HCT116 (cell line): ENCODE data around the gene PHOX2A. TPM values are rescaled to one million over a fixed set of nuclear protein-coding genes. Genes with fewer than 3 reads are reported as not detected.

Experiments used
- ATAC-seq: fragments of 200-7000 bp; cut with Tn5 transposase; 2 replicates; pipeline ENCODE4 v1.9.1; 2020; ENCODE audit warnings: mild to moderate bottlenecking, moderate library complexity
- BruUV-seq: library from RNA; stranded (reverse); fragments of 400-500 nt; replicated peaks from 2 replicates; lab custom pipeline; 2021; lab: Mats Ljungman, UMichigan
- CTCF ChIA-PET: fragments of 300-600 bp; sonication (Branson Sonifier 250); formaldehyde crosslinking; loops from one replicate; lab custom pipeline; 2021; ENCODE audit warnings: antibody characterized with exemption; lab: Charles Lee
- POLR2A ChIA-PET: fragments of 300-600, 350-600 bp; sonication (Branson Sonifier 250); formaldehyde crosslinking; loops from one replicate; lab custom pipeline; 2021; ENCODE audit warnings: antibody characterized with exemption; lab: Charles Lee
- RAD21 ChIA-PET, 2 experiments: fragments of 300-600 bp; sonication (Branson Sonifier 250); formaldehyde crosslinking; loops; one replicate each; lab custom pipeline; 2023; ENCODE audit warnings: low total read pairs in 2 of 2; ENCODE audit not compliant: uncharacterized antibody in 2 of 2, unreplicated experiment in 2 of 2, low non-redundant PET in 1 of 2; lab: Charles Lee
- DNase-seq: peaks from one replicate; pipeline ENCODE4 v3.0.0-alpha.2; 2010; ENCODE audit warnings: low read depth, low spot score
- H2AFZ ChIP-seq: fragments of 200-600 bp; shearing (Covaris generic), sonication (generic); 2 replicates; pipeline ENCODE4 v1.6.1; 2017; ENCODE audit warnings: low read depth, mixed run types, mixed read lengths, antibody characterized with exemption, low read length; ENCODE audit not compliant: poor library complexity, severe bottlenecking
- H3K27ac ChIP-seq: 2 replicates; pipeline ENCODE4 v1.5.1; 2012; ENCODE audit warnings: low read depth, low read length
- H3K27me3 ChIP-seq: fragments of 200-600 bp; sonication (generic); 2 replicates; pipeline ENCODE4 v1.6.1; 2016; ENCODE audit warnings: mixed run types, low read length, mixed read lengths; ENCODE audit not compliant: insufficient read depth
- H3K36me3 ChIP-seq, 2 experiments: fragments of 200-500 bp in 1 of 2; fragments of 200-600 bp in 1 of 2; sonication (Bioruptor generic) in 1 of 2; sonication (generic) in 1 of 2; 2 replicates each; pipeline versions ENCODE4 v1.5.1 to v1.6.1; 2014 to 2016; ENCODE audit warnings: low read length in 2 of 2, inconsistent platforms in 1 of 2, mixed read lengths in 1 of 2, mixed run types in 1 of 2; ENCODE audit not compliant: insufficient read depth in 2 of 2, control insufficient read depth in 1 of 2
- H3K4me1 ChIP-seq, 2 experiments: fragments of 200-600 bp in 1 of 2; sonication (generic) in 1 of 2; 2 replicates each; pipeline versions ENCODE4 v1.5.1 to v1.6.1; 2012 to 2017; ENCODE audit warnings: low read length in 2 of 2, inconsistent platforms in 1 of 2, mild to moderate bottlenecking in 1 of 2, mixed read lengths in 1 of 2, mixed run types in 1 of 2, moderate library complexity in 1 of 2; ENCODE audit not compliant: insufficient read depth in 2 of 2, control insufficient read depth in 1 of 2
- H3K4me2 ChIP-seq: fragments of 200-600 bp; sonication (generic); 2 replicates; pipeline ENCODE4 v1.6.1; 2017; ENCODE audit warnings: mixed run types, low read length, mixed read lengths
- H3K4me3 ChIP-seq, 2 experiments: fragments of 200-600 bp in 1 of 2; sonication (generic) in 1 of 2; replicated peaks in 1 of 2; 2 replicates each; pipeline ENCODE4 v1.5.1; 2011 to 2016; ENCODE audit warnings: low read length in 2 of 2, control low read depth in 1 of 2, low read depth in 1 of 2, mild to moderate bottlenecking in 1 of 2, mixed read lengths in 1 of 2, mixed run types in 1 of 2
- H3K79me2 ChIP-seq: fragments of 200-600 bp; sonication (generic); 2 replicates; pipeline ENCODE4 v1.6.1; 2017; ENCODE audit warnings: mild to moderate bottlenecking, mixed run types, low read length, moderate library complexity, mixed read lengths; ENCODE audit not compliant: insufficient read depth
- H3K9ac ChIP-seq: fragments of 200-600 bp; sonication (generic); 2 replicates; pipeline ENCODE4 v1.6.1; 2016; ENCODE audit warnings: low read length, mixed read lengths
- H3K9me2 ChIP-seq: fragments of 200-600 bp; sonication (generic), shearing (Covaris generic); 2 replicates; pipeline ENCODE4 v1.6.1; 2017; ENCODE audit warnings: mixed run types, mild to moderate bottlenecking, moderate library complexity; ENCODE audit not compliant: insufficient read depth
- H3K9me3 ChIP-seq, 2 experiments: fragments of 200-500 bp in 1 of 2; fragments of 200-600 bp in 1 of 2; sonication (Bioruptor generic) in 1 of 2; sonication (generic) in 1 of 2; 2 replicates each; pipeline ENCODE4 v1.6.1; 2014 to 2017; ENCODE audit warnings: low read length in 2 of 2, mixed read lengths in 2 of 2, inconsistent platforms in 1 of 2, low read depth in 1 of 2, mild to moderate bottlenecking in 1 of 2, mixed run types in 1 of 2, moderate library complexity in 1 of 2; ENCODE audit not compliant: control insufficient read depth in 1 of 2, insufficient read depth in 1 of 2
- H4K20me1 ChIP-seq: fragments of 200-600 bp; sonication (generic), shearing (Covaris generic); 2 replicates; pipeline ENCODE4 v1.6.1; 2017; ENCODE audit warnings: mixed run types, mild to moderate bottlenecking, moderate library complexity; ENCODE audit not compliant: insufficient read depth
- CEBPB ChIP-seq: IDR thresholded peaks from 2 replicates; pipeline ENCODE4 v1.6.1; 2012; ENCODE audit warnings: low read depth
- EGR1 ChIP-seq: IDR thresholded peaks from 2 replicates; pipeline ENCODE4 v1.6.1; 2012; ENCODE audit warnings: low read depth
- REST ChIP-seq: IDR thresholded peaks from 2 replicates; pipeline ENCODE4 v1.6.1; 2012; ENCODE audit warnings: low read depth
- TCF7L2 ChIP-seq: IDR thresholded peaks from 2 replicates; pipeline ENCODE4 v1.7.0; 2011; ENCODE audit warnings: borderline replicate concordance, inconsistent platforms; ENCODE audit not compliant: insufficient read depth, insufficient read length; ENCODE audit errors: extremely low read depth
- intact Hi-C: fragments of 100-400 bp; cut with micrococcal nuclease; formaldehyde crosslinking; loops from 2 replicates; pipeline ENCODE4 v1.10.0; 2022
- total RNA-seq: library from RNA; stranded (reverse); gene quantifications from one replicate; pipeline ENCODE4 v1.2.1, GENCODE V29; 2021; ENCODE audit not compliant: unreplicated experiment
- TF ChIP-seq, protein P1 (sequence below): IDR thresholded peaks from 2 replicates; pipeline ENCODE4 v1.6.1; 2011; ENCODE audit warnings: mild to moderate bottlenecking, low read length, moderate library complexity; ENCODE audit not compliant: insufficient replicate concordance; ENCODE audit errors: extremely low read depth

The PHOX2A gene
- total RNA-seq, 1 experiment from 2014 or later, result not detected

DNA sequence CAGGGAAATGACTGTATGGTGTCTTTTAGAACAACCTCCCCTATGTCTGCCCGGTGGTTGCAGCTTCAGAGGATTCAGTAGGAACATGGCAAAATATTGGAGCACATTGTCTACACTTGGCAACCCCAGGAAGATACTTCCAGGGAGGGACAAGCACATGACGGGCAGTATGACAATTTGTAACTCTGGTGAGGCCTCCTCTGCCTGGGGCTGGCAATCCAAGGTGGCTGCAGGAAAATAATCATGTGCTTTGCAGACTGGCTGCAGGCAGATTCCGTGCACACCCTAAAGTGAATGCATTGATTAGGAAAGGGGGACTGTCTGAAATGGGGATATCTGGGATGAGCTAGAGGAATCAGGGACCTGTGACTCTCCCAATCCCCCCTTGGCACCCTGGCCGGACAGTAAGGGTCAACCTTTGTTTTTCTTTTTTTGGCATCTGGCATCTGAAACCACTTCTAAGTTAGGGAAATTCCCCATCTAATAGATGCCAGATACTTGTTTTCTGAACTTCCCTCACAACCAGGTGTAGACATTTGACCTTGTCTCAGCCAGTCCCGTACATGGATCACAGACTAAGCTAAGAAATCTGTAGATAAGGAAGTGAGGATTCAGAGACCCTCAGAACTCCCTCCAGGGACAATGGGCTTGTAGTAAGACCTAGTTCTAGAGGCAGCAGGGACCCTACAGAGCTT is 10.5 kb upstream of the PHOX2A start:
- RAD21 ChIA-PET, result no interaction called here
- POLR2A ChIA-PET, result no interaction called here
- no peaks in the 10 kb centered on the region for H3K36me3 ChIP-seq
- H2AFZ ChIP-seq, result no peak overlapping the region
- H3K4me2 ChIP-seq, result no peak overlapping the region
- no peak for TF ChIP-seq TCF7L2
- TF ChIP-seq REST, result no peak
- no peak for TF ChIP-seq CEBPB
- TF ChIP-seq EGR1, result no peak
- TF ChIP-seq, protein P1, sequence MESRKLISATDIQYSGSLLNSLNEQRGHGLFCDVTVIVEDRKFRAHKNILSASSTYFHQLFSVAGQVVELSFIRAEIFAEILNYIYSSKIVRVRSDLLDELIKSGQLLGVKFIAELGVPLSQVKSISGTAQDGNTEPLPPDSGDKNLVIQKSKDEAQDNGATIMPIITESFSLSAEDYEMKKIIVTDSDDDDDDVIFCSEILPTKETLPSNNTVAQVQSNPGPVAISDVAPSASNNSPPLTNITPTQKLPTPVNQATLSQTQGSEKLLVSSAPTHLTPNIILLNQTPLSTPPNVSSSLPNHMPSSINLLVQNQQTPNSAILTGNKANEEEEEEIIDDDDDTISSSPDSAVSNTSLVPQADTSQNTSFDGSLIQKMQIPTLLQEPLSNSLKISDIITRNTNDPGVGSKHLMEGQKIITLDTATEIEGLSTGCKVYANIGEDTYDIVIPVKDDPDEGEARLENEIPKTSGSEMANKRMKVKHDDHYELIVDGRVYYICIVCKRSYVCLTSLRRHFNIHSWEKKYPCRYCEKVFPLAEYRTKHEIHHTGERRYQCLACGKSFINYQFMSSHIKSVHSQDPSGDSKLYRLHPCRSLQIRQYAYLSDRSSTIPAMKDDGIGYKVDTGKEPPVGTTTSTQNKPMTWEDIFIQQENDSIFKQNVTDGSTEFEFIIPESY, result no peak
- CTCF ChIA-PET, result interaction anchor here (0.9 kb wide), 1 partner anchor 16 kb away, joined by 3 read pairs; no protein-coding TSS in a partner anchor
- no peaks in the 10 kb centered on the region for H3K9me2 ChIP-seq
- H3K4me3 ChIP-seq, result no peak overlapping the region
- H4K20me1 ChIP-seq, result no peaks in the 10 kb centered on the region
- H3K27me3 ChIP-seq, result no peaks in the 10 kb centered on the region
- no TSS peak for BruUV-seq
- H3K79me2 ChIP-seq, result no peaks in the 10 kb centered on the region
- DNase-seq (no peak), ATAC-seq (no peak)
- intact Hi-C loops, result no loop called here
- no peaks in the 10 kb centered on the region for H3K9me3 ChIP-seq
- H3K4me1 ChIP-seq, result no peaks in the 10 kb centered on the region
- H3K27ac ChIP-seq, result no peak overlapping the region
- no peak overlapping the region for H3K9ac ChIP-seq
